HepG2 (cell line): ENCODE results near the gene CSNK2A2. TPM values are rescaled to one million over a fixed set of nuclear protein-coding genes. Genes with fewer than 3 reads are reported as not detected.

Experiments used
- ETS1 ChIP-seq: sonication (generic); formaldehyde crosslinking; IDR thresholded peaks from 2 replicates; pipeline ENCODE4 v1.4.0; 2020; ENCODE audit warnings: missing genetic modification reagents
- FOXA1 ChIP-seq, 2 experiments: fragments of 450-650 bp in 1 of 2; sonication (generic) in 1 of 2; formaldehyde crosslinking in 1 of 2; IDR thresholded peaks; 2 replicates each; pipeline versions ENCODE4 v1.4.0 to v1.6.1; 2016 to 2020; ENCODE audit warnings: missing genetic modification reagents in 1 of 2
- HDAC6 ChIP-seq: fragments of 200-600 bp; sonication (generic); IDR thresholded peaks from 2 replicates; pipeline ENCODE4 v1.7.0; 2017; ENCODE audit warnings: mild to moderate bottlenecking, antibody characterized with exemption, low read length, low read depth
- KMT2B ChIP-seq: IDR thresholded peaks from 2 replicates; pipeline ENCODE4 v1.6.1; 2016; ENCODE audit warnings: missing genetic modification reagents, missing compliant biosample characterization
- LBX2 ChIP-seq: sonication (generic); formaldehyde crosslinking; IDR thresholded peaks from 2 replicates; pipeline ENCODE4 v1.5.0; 2020; ENCODE audit warnings: missing genetic modification reagents, mild to moderate bottlenecking, borderline replicate concordance
- MAFF ChIP-seq: IDR thresholded peaks from 2 replicates; pipeline ENCODE4 v1.6.1; 2011; ENCODE audit warnings: low read depth, low read length, improper control_type of control experiment
- NFKBIZ ChIP-seq: IDR thresholded peaks from 2 replicates; pipeline ENCODE4 v1.6.1; 2018; ENCODE audit warnings: missing genetic modification reagents, missing compliant biosample characterization
- NFYC ChIP-seq: IDR thresholded peaks from 2 replicates; pipeline ENCODE4 v1.6.1; 2016; ENCODE audit warnings: missing genetic modification reagents, missing compliant biosample characterization
- PLSCR1 ChIP-seq: sonication (generic); formaldehyde crosslinking; IDR thresholded peaks from 2 replicates; pipeline ENCODE4 v1.5.0; 2020; ENCODE audit warnings: missing genetic modification reagents, mild to moderate bottlenecking, borderline replicate concordance
- SATB2 ChIP-seq: sonication (generic); formaldehyde crosslinking; IDR thresholded peaks from 2 replicates; pipeline ENCODE4 v1.5.0; 2020; ENCODE audit warnings: missing genetic modification reagents
- SRSF9 ChIP-seq: fragments of 200-400 bp; formaldehyde crosslinking; IDR thresholded peaks from 2 replicates; pipeline ENCODE4 v1.6.1; 2018; ENCODE audit warnings: borderline replicate concordance, mild to moderate bottlenecking, low read depth, low read length; ENCODE audit not compliant: insufficient read depth, poor library complexity, severe bottlenecking
- SRY ChIP-seq: sonication (generic); formaldehyde crosslinking; IDR thresholded peaks from 2 replicates; pipeline ENCODE4 v1.8.0; 2022; ENCODE audit warnings: mild to moderate bottlenecking, missing genetic modification reagents
- TMF1 ChIP-seq: sonication (generic); formaldehyde crosslinking; IDR thresholded peaks from 2 replicates; pipeline ENCODE4 v1.8.1; 2022; ENCODE audit warnings: low read depth, missing genetic modification reagents
- ZFAT ChIP-seq: sonication (generic); formaldehyde crosslinking; conservative IDR thresholded peaks from 2 replicates; pipeline ENCODE4 v1.8.1; 2023; ENCODE audit warnings: missing genetic modification reagents, inconsistent platforms
- ZFP36L1 ChIP-seq: sonication (generic); formaldehyde crosslinking; IDR thresholded peaks from 2 replicates; pipeline ENCODE4 v1.8.0; 2022; ENCODE audit warnings: mild to moderate bottlenecking, missing genetic modification reagents, moderate library complexity
- ZFP90 ChIP-seq: sonication (generic); formaldehyde crosslinking; IDR thresholded peaks from 2 replicates; pipeline ENCODE4 v1.8.0; 2022; ENCODE audit warnings: missing genetic modification reagents, mild to moderate bottlenecking, inconsistent platforms, borderline replicate concordance
- ZFYVE20 ChIP-seq: sonication (generic); formaldehyde crosslinking; IDR thresholded peaks from 2 replicates; pipeline ENCODE4 v1.8.0; 2023; ENCODE audit warnings: low read depth, mild to moderate bottlenecking, moderate library complexity, missing genetic modification reagents, borderline replicate concordance
- ZNF503 ChIP-seq: sonication (generic); formaldehyde crosslinking; IDR thresholded peaks from 2 replicates; pipeline ENCODE4 v1.4.0; 2020; ENCODE audit warnings: missing genetic modification reagents
- ZNF672 ChIP-seq: sonication (generic); formaldehyde crosslinking; IDR thresholded peaks from 2 replicates; pipeline ENCODE4 v1.8.1; 2022; ENCODE audit warnings: missing genetic modification reagents
- ZNF724P ChIP-seq: sonication (generic); formaldehyde crosslinking; IDR thresholded peaks from 2 replicates; pipeline ENCODE4 v1.8.0; 2022; ENCODE audit warnings: missing genetic modification reagents, borderline replicate concordance
- ZNF770 ChIP-seq: sonication (generic); formaldehyde crosslinking; IDR thresholded peaks from 2 replicates; pipeline ENCODE4 v1.5.0; 2020; ENCODE audit warnings: mild to moderate bottlenecking, missing genetic modification reagents
- ZNF772 ChIP-seq: sonication (generic); formaldehyde crosslinking; IDR thresholded peaks from 2 replicates; pipeline ENCODE4 v1.5.0; 2020; ENCODE audit warnings: mild to moderate bottlenecking, missing genetic modification reagents
- ZNF790 ChIP-seq: sonication (generic); formaldehyde crosslinking; IDR thresholded peaks from 2 replicates; pipeline ENCODE4 v1.8.0; 2022; ENCODE audit warnings: missing genetic modification reagents, mild to moderate bottlenecking, borderline replicate concordance
- polyA plus RNA-seq, 8 experiments: library from polyadenylated mRNA; depleted of rRNA in 3 of 8; stranded (reverse) in 7 of 8; unstranded in 1 of 8; fragments of >200 nt; fragmentation: Illumina TruSeq in 4 of 8; extraction: Trizol in 4 of 8; gene quantifications; 2 replicates each; pipeline versions ENCODE4 v1.2.1 to v1.2.3, GENCODE V29; 2011 to 2016; ENCODE audit warnings: low read depth in 4 of 8, missing spikeins in 1 of 8, mixed read lengths in 1 of 8; ENCODE audit not compliant: insufficient read depth in 1 of 8
- total RNA-seq, 5 experiments: library from RNA; depleted of rRNA; stranded (reverse); fragments of >200 nt; fragmentation: Illumina TruSeq; extraction: Trizol; gene quantifications; 2 replicates each; pipeline ENCODE4 v1.2.3, GENCODE V29; 2016; ENCODE audit warnings: low read depth in 1 of 5

CSNK2A2 gene
- total and polyA plus RNA-seq, 2 of the 13 experiments (the other 11 are each of a cell fraction or from before 2014, with no cell fraction given) = 46.4 to 56.9 TPM

GRCh38 chr16:58129097-58129936, 68.6 kb downstream of the CSNK2A2 start, which contains the start of gene CFAP20 (continued):
- TF ChIP-seq PLSCR1 (CRISPR knock-in tag) = no peak
- peak; percentile 95 for TF ChIP-seq KMT2B (CRISPR knock-in tag)
- TF ChIP-seq LBX2 = peak; percentile 76; the same call in 1 of the 2 replicates
- no peak for TF ChIP-seq FOXA1 (IDR thresholded peaks at IDR 0.05)
- peak; percentile 19; the same call in 1 of the 2 replicates for TF ChIP-seq FOXA1 (CRISPR knock-in tag; IDR thresholded peaks at IDR 0.05)
- TF ChIP-seq ZNF672 (CRISPR knock-in tag) = peak; percentile 82; the same call in 1 of the 2 replicates
- 0 out of 2 replicates have a peak, but pooled peaks have one; percentile 62 for TF ChIP-seq ETS1
- TF ChIP-seq NFYC = peak; percentile 97
- TF ChIP-seq ZFYVE20 (CRISPR knock-in tag) = no peak
- TF ChIP-seq NFKBIZ (CRISPR knock-in tag) = no peak
- peak; percentile 82 for TF ChIP-seq ZNF772 (CRISPR knock-in tag)
- TF ChIP-seq ZFP36L1 (CRISPR knock-in tag) = peak; percentile 92
- peak; percentile 63 for TF ChIP-seq SRY (CRISPR knock-in tag)
- TF ChIP-seq ZNF503 (CRISPR knock-in tag) = no peak
- no peak for TF ChIP-seq SRSF9
- TF ChIP-seq ZNF724P (CRISPR knock-in tag) = peak; percentile 98
- TF ChIP-seq ZNF790 (CRISPR knock-in tag) = peak; percentile 88
- peak; percentile 28; the same call in 1 of the 2 replicates for TF ChIP-seq SATB2 (CRISPR knock-in tag)
- no peak; the same call in 1 of the 2 replicates for TF ChIP-seq MAFF
- peak; percentile 65 for TF ChIP-seq TMF1 (CRISPR knock-in tag)
- peak; percentile 99 for TF ChIP-seq ZFP90 (CRISPR knock-in tag)
- no peak for TF ChIP-seq HDAC6
- no peak; the same call in 1 of the 2 replicates for TF ChIP-seq ZFAT (CRISPR knock-in tag)
- TF ChIP-seq ZNF770 (CRISPR knock-in tag) = peak; percentile 68; the same call in 1 of the 2 replicates
